NOMO-1 (cell line): ENCODE measurements around the gene MEF2A.
"Not testable (repeated sequence)": the region's sequence is repeated elsewhere in the genome, so short reads cannot be mapped to it uniquely, and the experiment has no call there.

ENCODE experiments used
- DNase-seq, 2 experiments: peaks; one replicate each; lab custom pipeline; 2025; ENCODE audit not compliant: unreplicated experiment in 2 of 2; lab: John Stamatoyannopoulos, UW

MEF2A gene

GRCh38 chr15:99635794-99636193 is 70.0 kb downstream of the MEF2A start:
- DNase-seq: no peak

DNA sequence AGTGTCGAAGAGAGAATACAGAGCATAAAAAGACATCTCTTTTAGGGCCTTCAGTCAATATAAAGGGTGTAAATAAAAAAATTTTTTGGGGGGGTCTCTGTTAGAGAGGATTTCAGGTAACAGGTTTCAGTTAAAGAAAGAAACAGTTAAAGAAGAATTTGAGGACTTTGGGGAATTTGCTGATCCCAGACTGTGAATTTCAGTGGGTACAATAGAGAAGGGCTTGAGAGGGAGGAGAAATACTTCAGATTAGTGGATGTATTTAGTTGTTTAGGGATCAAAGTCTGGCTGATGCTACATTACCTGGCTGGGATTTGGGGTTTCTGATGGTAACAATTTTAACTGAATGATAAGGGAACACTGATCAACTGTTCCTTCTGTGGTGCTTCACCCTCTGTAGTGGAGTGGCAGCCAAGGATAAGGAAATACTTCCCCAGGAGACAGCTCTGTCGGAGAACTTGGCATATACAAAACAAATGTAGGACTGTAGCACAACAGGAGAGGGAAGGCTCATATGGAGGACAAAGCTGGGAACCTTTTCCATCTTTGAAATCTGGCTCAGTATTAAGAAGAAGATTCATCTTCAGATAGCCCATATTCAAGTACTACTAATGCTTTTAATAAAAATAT is 79.2 kb downstream of the MEF2A start:
- DNase-seq: no peak

- DNase-seq: no peak
These were observed 79.8 kb downstream of the MEF2A start for GRCh38 chr15:99645543-99645935.

DNA sequence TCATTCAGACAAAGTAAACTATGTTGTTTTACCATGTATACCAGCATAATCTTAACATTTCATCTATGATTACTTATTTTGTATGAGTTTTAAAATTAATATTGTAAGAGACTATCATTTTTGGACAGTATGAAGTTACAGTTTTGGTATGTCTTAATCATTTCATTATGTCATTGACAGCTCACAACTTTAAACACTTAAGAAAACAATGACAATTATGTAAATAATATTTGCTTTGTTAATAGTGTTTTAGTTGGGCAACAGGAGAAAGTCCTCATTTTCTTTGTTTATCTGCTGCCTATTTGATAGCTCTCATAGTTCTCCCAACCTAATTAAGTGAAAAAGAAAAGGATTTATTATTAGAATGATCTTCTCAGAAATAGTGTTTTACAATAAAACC is 80.2 kb downstream of the MEF2A start:
- DNase-seq: no peak

- no peak for DNase-seq
These were observed 85.4 kb downstream of the MEF2A start for GRCh38 chr15:99651023-99651807.

DNA sequence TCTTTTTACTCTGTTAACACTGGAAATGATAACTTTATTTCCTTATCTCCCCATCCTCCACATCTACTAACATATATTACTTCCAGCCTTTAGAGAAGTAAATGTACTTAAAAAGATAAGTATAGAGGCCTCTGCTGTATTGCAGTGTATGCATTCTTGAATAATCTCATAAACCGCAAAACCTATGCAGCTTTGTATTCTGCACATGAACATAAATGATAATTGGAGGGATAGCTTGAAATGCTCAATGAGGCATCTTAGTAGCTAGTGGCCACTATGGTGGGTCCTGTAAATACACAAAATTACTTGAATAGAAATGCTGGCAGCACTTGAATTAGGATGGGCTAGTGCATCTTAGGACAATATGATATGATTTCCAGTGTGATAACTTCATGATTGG is 90.4 kb downstream of the MEF2A start:
- no peak for DNase-seq

GRCh38 chr15:99657996-99658395 is 92.2 kb downstream of the MEF2A start:
- DNase-seq: peak in 1 of 2 experiments; percentile 21

- no peak for DNase-seq
These were observed 97.1 kb downstream of the MEF2A start for GRCh38 chr15:99662903-99663302.

- DNase-seq: not testable (repeated sequence)
These were observed 100.3 kb downstream of the MEF2A start for GRCh38 chr15:99666073-99666472.

DNA sequence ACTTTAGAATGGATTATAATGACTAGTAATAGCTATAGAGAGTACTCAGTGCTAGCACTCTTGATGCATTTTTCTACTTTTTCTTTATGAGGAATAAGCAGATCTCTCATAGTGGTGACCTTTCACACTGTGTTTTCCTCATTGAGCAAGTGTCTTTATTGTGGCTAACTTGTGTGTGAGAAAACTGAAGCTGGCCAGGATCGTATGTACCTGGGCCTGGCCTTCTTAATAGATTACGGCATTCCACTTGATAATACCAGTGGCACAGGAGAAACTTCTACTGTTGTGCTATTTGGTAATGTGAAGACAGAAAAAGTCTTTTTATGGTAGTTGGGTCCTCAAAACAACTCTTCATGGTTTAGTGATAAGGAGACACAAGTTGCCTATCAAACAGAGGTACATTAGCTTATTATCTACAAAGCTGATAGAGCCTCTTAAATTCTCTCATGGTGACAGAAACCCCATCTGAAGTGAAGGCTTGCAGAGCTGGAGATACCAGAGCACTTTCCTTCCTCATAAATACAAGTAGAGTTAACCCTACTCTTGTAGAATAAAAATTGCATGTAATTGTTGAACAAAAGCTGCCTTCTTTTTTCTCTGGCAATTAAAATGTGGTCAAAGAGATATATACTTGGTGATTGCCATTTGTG is 102.9 kb downstream of the MEF2A start:
- DNase-seq: no peak

GRCh38 chr15:99669250-99669649 is 103.5 kb downstream of the MEF2A start:
- no peak for DNase-seq

DNA sequence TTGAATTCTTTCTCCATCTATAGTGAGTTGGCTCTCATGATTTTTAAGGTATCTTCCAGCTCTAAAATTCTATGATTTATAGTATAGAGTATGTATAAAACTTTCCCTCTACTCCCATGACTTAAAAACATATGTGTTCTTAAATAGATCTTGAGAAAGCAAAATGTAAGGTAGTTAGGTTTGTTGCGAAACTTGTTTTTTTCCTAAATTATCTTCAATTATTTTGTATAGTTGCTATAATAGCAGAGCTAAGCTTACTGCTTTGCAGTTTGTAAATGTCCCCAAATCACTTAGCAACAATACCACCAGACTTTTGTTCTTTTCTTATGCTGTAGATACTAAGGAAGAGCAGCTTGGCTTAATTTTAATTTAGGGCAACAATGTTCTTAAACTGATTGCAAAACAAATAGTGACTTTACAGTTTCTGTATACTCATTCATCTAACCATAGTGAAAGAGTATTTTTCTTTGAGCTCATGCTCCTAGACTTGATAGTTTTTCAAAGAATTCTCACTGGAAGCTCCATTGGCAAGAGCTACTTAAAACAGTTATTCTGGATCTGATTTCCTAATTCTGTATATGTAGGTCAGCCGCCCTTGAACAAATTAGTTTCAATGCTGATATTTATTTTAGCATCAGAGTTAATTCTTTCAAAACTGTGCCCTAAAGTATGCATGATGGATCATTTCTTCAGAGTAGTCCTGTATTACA is 106.3 kb downstream of the MEF2A start:
- DNase-seq: peak in 1 of 2 experiments; percentile 2

DNA sequence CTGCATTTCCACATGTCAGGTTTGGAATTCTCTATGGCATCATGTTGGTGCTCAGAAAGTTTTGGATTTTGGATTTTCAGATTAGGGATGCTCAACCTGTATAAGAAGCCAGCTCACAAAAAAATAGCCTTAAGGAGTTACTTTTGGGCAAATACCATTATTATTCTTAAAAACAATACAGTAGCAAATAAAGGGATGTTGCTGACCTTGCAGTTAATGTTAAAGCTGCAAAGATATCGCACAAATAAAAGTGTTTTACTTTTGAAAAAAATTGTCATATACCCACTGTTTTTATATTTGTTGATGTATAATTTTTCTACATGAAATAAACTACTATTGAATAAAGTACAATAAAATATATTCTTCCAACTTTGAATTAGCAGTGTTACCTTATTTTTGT is 107.3 kb downstream of the MEF2A start:
- DNase-seq: no peak

DNA sequence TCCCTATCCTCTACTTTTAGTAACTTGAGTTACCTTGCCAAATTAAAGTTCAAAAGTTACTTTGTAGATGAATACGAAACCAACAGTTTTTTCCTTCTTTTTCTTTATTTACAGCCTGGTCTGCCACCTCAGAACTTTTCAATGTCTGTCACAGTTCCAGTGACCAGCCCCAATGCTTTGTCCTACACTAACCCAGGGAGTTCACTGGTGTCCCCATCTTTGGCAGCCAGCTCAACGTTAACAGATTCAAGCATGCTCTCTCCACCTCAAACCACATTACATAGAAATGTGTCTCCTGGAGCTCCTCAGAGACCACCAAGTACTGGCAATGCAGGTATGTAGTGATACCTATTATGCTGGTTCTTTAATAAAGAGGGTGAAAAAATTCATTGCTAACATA is 108.5 kb downstream of the MEF2A start:
- DNase-seq: no peak

DNA sequence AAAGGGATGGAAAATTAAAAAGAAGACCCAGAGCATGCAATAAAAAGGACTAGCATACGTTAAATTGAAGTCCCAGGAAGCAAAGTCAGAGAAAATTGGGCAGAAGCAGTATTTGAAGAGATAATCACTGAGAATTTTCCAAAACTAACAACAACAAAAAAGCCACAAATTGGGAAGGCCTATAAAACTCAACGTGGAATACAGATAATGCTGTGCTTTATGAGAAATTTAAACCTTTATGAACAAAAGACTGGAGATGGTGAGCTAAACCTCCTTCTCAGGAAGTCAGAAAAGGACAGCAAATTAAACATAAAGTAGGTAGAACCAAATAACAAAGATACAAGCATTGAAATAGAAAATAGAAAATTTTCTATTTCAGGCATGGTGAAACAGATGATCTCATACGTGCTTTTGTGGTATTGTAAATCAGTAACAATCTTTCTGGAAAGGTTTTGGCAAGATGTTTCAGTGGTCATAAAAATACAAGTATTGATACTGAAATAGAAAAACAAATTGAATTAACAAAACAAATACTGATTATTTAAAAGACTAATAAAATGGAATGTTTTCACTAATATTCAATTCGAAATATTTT is 111.9 kb downstream of the MEF2A start:
- no peak for DNase-seq

GRCh38 chr15:99680276-99680675 is 114.5 kb downstream of the MEF2A start:
- no peak for DNase-seq

DNA sequence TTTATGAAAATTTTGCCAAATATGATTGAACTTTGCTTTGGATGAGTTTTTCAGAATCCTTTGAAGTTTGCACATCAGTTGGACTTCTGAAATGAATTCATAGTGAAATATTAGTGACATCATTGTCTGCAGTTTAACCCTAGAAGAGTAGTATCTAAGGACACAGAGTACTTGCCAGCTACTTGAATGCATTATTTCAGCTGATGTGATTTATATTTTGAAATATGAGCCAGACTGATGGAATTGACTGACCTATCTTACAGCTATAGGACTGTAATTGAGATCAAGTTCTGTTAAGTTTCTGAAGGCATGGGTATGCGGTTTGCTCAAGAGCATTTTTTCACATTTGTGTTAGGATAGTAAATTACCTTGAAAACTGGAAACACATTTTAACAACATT is 116.2 kb downstream of the MEF2A start:
- DNase-seq: no peak

GRCh38 chr15:99682455-99682854 is 116.7 kb downstream of the MEF2A start:
- no peak for DNase-seq

GRCh38 chr15:99683000-99683670 is 117.4 kb downstream of the MEF2A start:
- no peak for DNase-seq

DNA sequence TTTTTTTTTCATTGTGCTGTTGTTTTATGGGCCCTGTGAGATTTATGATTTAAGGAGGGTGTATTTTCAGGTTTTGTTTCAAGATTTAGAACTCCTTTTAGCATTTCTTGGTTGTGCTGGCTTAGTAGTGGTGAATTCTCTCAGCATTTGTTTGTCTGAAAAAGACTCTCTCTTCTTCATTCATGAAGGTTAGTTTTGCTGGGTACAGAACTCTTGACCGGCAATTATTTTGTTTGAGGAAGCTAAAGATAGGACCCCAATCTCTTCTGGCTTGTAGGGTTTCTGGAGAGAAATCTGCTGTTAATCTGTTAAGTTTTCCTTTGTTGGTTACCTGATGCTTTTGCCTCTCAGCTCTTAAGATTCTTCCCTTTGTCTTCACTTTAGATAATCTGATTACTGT is 120.5 kb downstream of the MEF2A start:
- DNase-seq: no peak
